Testis (tissue), 5 donors: ENCODE measurements around the gene ANKRD17. TPM values are rescaled to one million over a fixed set of nuclear protein-coding genes. Genes with fewer than 3 reads are reported as not detected.
"Not testable (repeated sequence)": the region's sequence is repeated elsewhere in the genome, so short reads cannot be mapped to it uniquely, and the experiment has no call there.

ENCODE experiments used
- DNase-seq: peaks from one replicate; pipeline ENCODE4 v3.0.0-alpha.2; 2019
- H3K27ac ChIP-seq, 2 donors: fragments of 200-600 bp; sonication (generic); one replicate each; pipeline ENCODE4 v1.5.1; 2019
- H3K27me3 ChIP-seq: fragments of 200-600 bp; sonication (generic); one replicate; pipeline ENCODE4 v1.5.1; 2019
- H3K36me3 ChIP-seq: fragments of 200-600 bp; sonication (generic); one replicate; pipeline ENCODE4 v1.5.1; 2017; ENCODE audit warnings: low read depth; ENCODE audit errors: missing control alignments
- H3K4me1 ChIP-seq: fragments of 200-600 bp; sonication (generic); one replicate; pipeline ENCODE4 v1.5.1; 2019
- H3K4me3 ChIP-seq, 2 donors: fragments of 200-600 bp; sonication (generic); one replicate each; pipeline ENCODE4 v1.5.1; 2017 to 2019
- H3K9me3 ChIP-seq: fragments of 200-600 bp; sonication (generic); one replicate; pipeline ENCODE4 v1.5.1; 2017
- CTCF ChIP-seq, 3 experiments: fragments of 450-650 bp in 2 of 3; fragments of 200-600 bp in 1 of 3; sonication (generic) in 1 of 3; IDR thresholded peaks; one replicate each; pipeline ENCODE4 v1.5.1; 2016 to 2019; ENCODE audit warnings: antibody characterized with exemption in 3 of 3, mild to moderate bottlenecking in 2 of 3, moderate library complexity in 1 of 3
- POLR2A ChIP-seq: fragments of 450-650 bp; IDR thresholded peaks from one replicate; pipeline ENCODE4 v1.6.1; 2017; ENCODE audit warnings: antibody characterized with exemption, mild to moderate bottlenecking, moderate library complexity
- WGBS, 2 donors: methylation state at CpG; one replicate each; pipeline ENCODE4 v1.1.5; 2018; 5-methylcytosine and 5-hydroxymethylcytosine counted together
- intact Hi-C: fragments of 100-400 bp; cut with DNase I; formaldehyde crosslinking; loops from one replicate; pipeline ENCODE4 v1.15.1; 2023; ENCODE audit warnings: low total_unique reads
- long read RNA-seq, 2 donors: transcript quantifications; one replicate each; lab custom pipeline, GENCODE V29; 2026
- polyA plus RNA-seq: library from polyadenylated mRNA; stranded (reverse); fragments of 350-450 nt; fragmentation: Illumina TruSeq; extraction: RNeasy Lipid Tissue Mini Kit (QIAGEN cat#74804); gene quantifications from one replicate; pipeline ENCODE4 v1.2.3, GENCODE V29; 2014; ENCODE audit warnings: low read depth, low replicate concordance; ENCODE audit not compliant: insufficient read depth
- total RNA-seq, 2 donors: library from RNA; depleted of rRNA; stranded (reverse); fragments of >200 nt; gene quantifications; one replicate each; pipeline ENCODE4 v1.2.3, GENCODE V29; 2016

ANKRD17 gene
- total RNA-seq (10 to 100 TPM; 68.9 to 78.3 TPM), polyA plus RNA-seq (26.9 TPM)
- long read RNA-seq, donor 1, partial matches to known transcripts: 30 of 31 reads
- long read RNA-seq, donor 1, other reads (novel, unspliced or antisense): 0 of 31 reads
- long read RNA-seq, donor 2, partial matches to known transcripts: 17 of 17 reads
- long read RNA-seq, donor 2, other reads (novel, unspliced or antisense): 0 of 17 reads

- Histone ChIP-seq H3K27ac (peak within 1 kb of the TSS; percentile 96 to 98), H3K4me3 (peak within 1 kb of the TSS; percentile 91 to 93), H3K27me3 (no peaks in the 10 kb centered on the region), H3K4me1 (peaks cover 12% of the 10 kb centered on the region), H3K36me3 (no peaks in the 10 kb centered on the region), H3K9me3 (no peaks in the 10 kb centered on the region)
- WGBS, 2 donors: 0 to 1% methylated on average over 61 to 80 of the region's 80 CpGs
- TF ChIP-seq POLR2A (no peak), CTCF (IDR thresholded peaks at IDR 0.05) (peak in 2 of 3 experiments; percentile 20 to 58)
- intact Hi-C loops: loop anchor here (1.0 kb wide), 1 partner anchor 190 kb away; the partner anchor contains the start of gene COX18
- peak; percentile 93 for DNase-seq
Measured at GRCh38 chr4:73258686-73259570, at the start of gene ANKRD17. TSS of gene ANKRD17 (minus strand) at chr4:73258798. CDS start at chr4:73258668, 130 bp downstream.

GRCh38 chr4:73308286-73308685 is 49.7 kb upstream of the ANKRD17 start:
- H3K4me3 ChIP-seq: no peak overlapping the region
- intact Hi-C loops: no loop called here
- no peaks in the 10 kb centered on the region for H3K9me3 ChIP-seq
- H3K36me3 ChIP-seq: no peaks in the 10 kb centered on the region
- peaks cover under 1% of the 10 kb centered on the region for H3K4me1 ChIP-seq
- H3K27ac ChIP-seq: peak overlapping the region in 1 of 2 donors; percentile 14
- H3K27me3 ChIP-seq: no peaks in the 10 kb centered on the region
- TF ChIP-seq POLR2A (no peak), CTCF (IDR thresholded peaks at IDR 0.05) (peak in 1 of 3 experiments; percentile 11)
- 59 to 66% methylated on average over 3 of the region's 3 CpGs for WGBS, 2 donors
- peak; percentile 63 for DNase-seq

GRCh38 chr4:73303711-73304110 is 45.1 kb upstream of the ANKRD17 start:
- H3K36me3 ChIP-seq: no peaks in the 10 kb centered on the region
- no peak overlapping the region for H3K4me3 ChIP-seq
- peaks cover 12% of the 10 kb centered on the region for H3K4me1 ChIP-seq
- intact Hi-C loops: no loop called here
- no peaks in the 10 kb centered on the region for H3K27me3 ChIP-seq
- H3K27ac ChIP-seq: no peak overlapping the region
- H3K9me3 ChIP-seq: no peaks in the 10 kb centered on the region
- DNase-seq: no peak
- no peak for TF ChIP-seq CTCF (IDR thresholded peaks at IDR 0.05)
- TF ChIP-seq POLR2A: no peak
- 91 to 93% methylated on average over 4 of the region's 4 CpGs for WGBS, 2 donors

GRCh38 chr4:73299548-73300280 is 41.1 kb upstream of the ANKRD17 start:
- intact Hi-C loops: no loop called here
- TF ChIP-seq POLR2A: no peak
- no peak for TF ChIP-seq CTCF (IDR thresholded peaks at IDR 0.05)
- Histone ChIP-seq H3K4me1 (peaks cover 12% of the 10 kb centered on the region), H3K9me3 (no peaks in the 10 kb centered on the region), H3K4me3 (peak overlapping the region in 1 of 2 donors; percentile 10), H3K36me3 (no peaks in the 10 kb centered on the region), H3K27me3 (no peaks in the 10 kb centered on the region), H3K27ac (no peak overlapping the region)
- WGBS, 2 donors: 65 to 80% methylated on average over 25 of the region's 25 CpGs
- DNase-seq: no peak

- H3K4me3 ChIP-seq, H3K9me3 ChIP-seq, H3K27me3 ChIP-seq, intact Hi-C loops, DNase-seq, H3K4me1 ChIP-seq, H3K27ac ChIP-seq, H3K36me3 ChIP-seq: not testable (repeated sequence)
- 86 to 93% methylated on average over 7 to 9 of the region's 9 CpGs for WGBS, 2 donors
Measured at GRCh38 chr4:73292661-73293060, 34.1 kb upstream of the ANKRD17 start.
